Skeletal muscle cell (primary cell): ENCODE measurements around the gene SYNDIG1L.

ENCODE experiments used
- DNase-seq: peaks from one replicate; pipeline ENCODE4 v3.0.0-alpha.2; 2010; ENCODE audit warnings: low read depth
- H3K4me3 ChIP-seq: 2 replicates; pipeline ENCODE4 v1.5.1; 2011; ENCODE audit warnings: low read depth, mild to moderate bottlenecking, control low read depth, low read length, moderate library complexity

SYNDIG1L gene

GRCh38 chr14:74437496-74438053, 11.6 kb upstream of the SYNDIG1L start:
- no peak overlapping the region for H3K4me3 ChIP-seq
- DNase-seq: no peak

- no peak overlapping the region for H3K4me3 ChIP-seq
- no peak for DNase-seq
Observed at GRCh38 chr14:74434294-74434693, 8.3 kb upstream of the SYNDIG1L start.

GRCh38 chr14:74429991-74430390, 4.0 kb upstream of the SYNDIG1L start:
- no peak for DNase-seq
- no peak overlapping the region for H3K4me3 ChIP-seq

- DNase-seq: no peak
- H3K4me3 ChIP-seq: no peak overlapping the region
Observed at GRCh38 chr14:74429221-74429691, 3.2 kb upstream of the SYNDIG1L start.

GRCh38 chr14:74427651-74428050, 1.6 kb upstream of the SYNDIG1L start:
- no peak overlapping the region for H3K4me3 ChIP-seq
- DNase-seq: no peak

GRCh38 chr14:74425525-74426201, 347 bp downstream of the SYNDIG1L start:
- no peak overlapping the region for H3K4me3 ChIP-seq
- no peak for DNase-seq

GRCh38 chr14:74424606-74425005, 1.4 kb downstream of the SYNDIG1L start:
- DNase-seq: no peak
- no peak overlapping the region for H3K4me3 ChIP-seq

GRCh38 chr14:74423246-74423645, 2.8 kb downstream of the SYNDIG1L start:
- H3K4me3 ChIP-seq: no peak overlapping the region
- no peak for DNase-seq

GRCh38 chr14:74421981-74422380, 4.0 kb downstream of the SYNDIG1L start:
- H3K4me3 ChIP-seq: no peak overlapping the region
- DNase-seq: no peak

GRCh38 chr14:74419086-74419485, 6.9 kb downstream of the SYNDIG1L start:
- no peak for DNase-seq
- H3K4me3 ChIP-seq: no peak overlapping the region

- no peak for DNase-seq
- no peak overlapping the region for H3K4me3 ChIP-seq
Observed at GRCh38 chr14:74418031-74418430, 8.0 kb downstream of the SYNDIG1L start.

GRCh38 chr14:74417611-74418010, 8.4 kb downstream of the SYNDIG1L start:
- no peak for DNase-seq
- H3K4me3 ChIP-seq: no peak overlapping the region

GRCh38 chr14:74417201-74417600, 8.8 kb downstream of the SYNDIG1L start:
- no peak overlapping the region for H3K4me3 ChIP-seq
- DNase-seq: no peak

- no peak for DNase-seq
- no peak overlapping the region for H3K4me3 ChIP-seq
Observed at GRCh38 chr14:74415115-74415437, 10.9 kb downstream of the SYNDIG1L start.

GRCh38 chr14:74414403-74415114, 11.5 kb downstream of the SYNDIG1L start:
- H3K4me3 ChIP-seq: no peak overlapping the region
- no peak for DNase-seq

- no peak for DNase-seq
- H3K4me3 ChIP-seq: no peak overlapping the region
Observed at GRCh38 chr14:74413627-74414026, 12.4 kb downstream of the SYNDIG1L start.

- no peak for DNase-seq
- H3K4me3 ChIP-seq: no peak overlapping the region
Observed at GRCh38 chr14:74412753-74413152, 13.3 kb downstream of the SYNDIG1L start.

- no peak overlapping the region for H3K4me3 ChIP-seq
- DNase-seq: no peak
Observed at GRCh38 chr14:74411671-74412070, 14.3 kb downstream of the SYNDIG1L start.

GRCh38 chr14:74409441-74409840, 16.6 kb downstream of the SYNDIG1L start:
- no peak for DNase-seq
- no peak overlapping the region for H3K4me3 ChIP-seq

GRCh38 chr14:74408870-74409269, 17.1 kb downstream of the SYNDIG1L start:
- H3K4me3 ChIP-seq: no peak overlapping the region

GRCh38 chr14:74407801-74408154, 18.2 kb downstream of the SYNDIG1L start:
- DNase-seq: no peak
- no peak overlapping the region for H3K4me3 ChIP-seq

More at GRCh38 chr14:74408870-74409269, 17.1 kb downstream of the SYNDIG1L start:
- DNase-seq: no peak
